ENCODE results near the gene AFF2.

AFF2 gene

GRCh38 chrX:149036086-149036485, 535.7 kb downstream of the AFF2 start:
- no peak for DNase-seq

- DNase-seq = no peak
These were observed 537.0 kb downstream of the AFF2 start for GRCh38 chrX:149037281-149037870.

DNA sequence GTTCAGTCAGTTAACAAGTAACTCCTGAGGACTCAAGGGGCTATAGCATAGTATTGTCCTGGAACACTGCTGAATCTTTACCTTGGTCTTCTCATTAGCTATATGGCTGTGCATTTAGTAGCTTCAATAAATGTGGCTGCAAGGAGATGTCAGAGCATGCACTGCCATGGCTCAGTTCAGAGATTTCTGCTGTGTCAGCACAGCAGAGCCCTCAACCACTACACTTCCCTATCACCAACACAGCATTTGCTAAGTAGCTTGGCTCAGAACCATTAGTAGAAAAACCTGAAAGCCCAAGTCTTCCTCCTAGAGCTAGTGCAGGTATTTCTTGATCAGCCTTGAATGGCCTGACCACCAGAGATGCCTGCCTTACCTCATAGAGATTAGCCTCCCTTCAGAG, 538.6 kb downstream of the AFF2 start:
- no peak for DNase-seq

DNA sequence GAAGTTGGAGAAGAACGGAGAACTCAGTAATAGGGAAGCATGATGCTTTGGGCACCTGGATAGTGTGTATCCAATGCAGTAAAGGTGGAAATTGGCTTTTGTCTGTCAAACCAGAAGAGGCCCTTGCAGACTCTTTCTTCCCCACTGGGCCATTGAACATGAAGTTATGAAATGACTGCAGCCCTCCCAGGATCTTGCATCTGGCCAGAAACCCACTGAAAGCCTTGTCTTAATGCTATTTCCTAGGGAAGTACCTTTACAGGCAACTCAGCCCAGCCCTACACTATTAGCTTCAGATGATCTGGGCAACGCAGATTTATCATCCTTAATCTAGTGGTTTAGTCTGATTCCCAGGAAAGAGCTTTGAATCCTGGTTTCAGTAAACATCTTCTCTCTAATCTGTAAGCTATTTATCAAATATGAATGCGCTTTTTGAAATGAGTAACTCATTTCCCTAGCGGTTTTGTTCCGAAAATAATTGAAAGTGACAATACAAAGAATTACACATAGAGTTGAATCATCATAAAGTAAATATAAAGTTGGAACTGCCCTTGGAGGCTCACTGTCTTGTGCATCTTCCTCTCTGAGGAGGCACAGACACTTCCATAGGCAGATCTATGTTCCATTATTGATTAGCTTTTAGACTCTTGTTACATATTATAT, 540.6 kb downstream of the AFF2 start:
- no peak for DNase-seq

DNA sequence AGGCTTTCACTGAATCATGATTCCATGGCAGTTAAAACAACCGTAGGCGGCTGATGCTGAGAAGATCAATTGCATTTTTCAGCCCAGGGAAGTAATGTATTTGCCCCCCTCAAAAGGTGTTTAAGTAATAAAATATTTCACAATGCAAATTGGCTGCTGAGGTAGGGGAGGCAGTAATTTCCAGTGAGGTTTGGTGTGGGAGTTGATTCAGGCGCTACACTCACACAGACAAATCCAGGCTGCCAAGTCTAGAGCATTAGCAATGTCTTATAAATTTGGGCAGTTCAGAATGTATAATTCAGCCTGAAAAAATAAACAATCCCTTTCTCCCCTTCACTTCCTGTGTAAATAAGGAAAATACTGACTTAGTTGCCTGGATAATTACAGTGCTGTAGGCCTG, 543.0 kb downstream of the AFF2 start:
- no peak for DNase-seq

DNA sequence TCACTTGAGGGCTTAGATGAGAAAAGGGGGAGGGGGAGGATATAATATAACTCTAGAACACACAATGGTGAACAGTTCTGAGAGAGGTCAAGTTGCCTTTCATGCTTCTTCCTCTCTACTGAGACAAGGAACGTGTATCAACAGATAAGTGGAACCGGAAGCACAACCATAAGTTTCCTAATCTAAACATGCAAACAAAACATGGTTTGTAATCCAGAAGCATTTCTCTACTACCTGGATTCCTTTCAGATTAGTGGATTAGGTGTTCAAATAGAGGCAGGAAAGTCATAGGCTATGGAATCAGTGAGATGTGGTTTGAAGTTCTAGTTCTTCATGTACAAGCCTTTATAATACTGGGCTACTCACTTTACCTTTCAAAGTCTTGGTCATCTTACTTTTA, 544.1 kb downstream of the AFF2 start:
- no peak for DNase-seq

GRCh38 chrX:149045645-149046210, 545.3 kb downstream of the AFF2 start:
- no peak for DNase-seq
